ENCODE measurements around the gene PHF11.

The PHF11 gene

GRCh38 chr13:49495783-49496762 is at the start of gene PHF11:
Gene PHF11, plus strand, starts transcription at chr13:49495953. Its CDS starts 49 bp downstream, at chr13:49496002.
- ChIA-PET POLR2A (ENCODE audit: low non-redundant PET) (interaction anchor here (0.9 kb wide), 1 partner anchor 10 kb away, joined by 4 read pairs; no protein-coding TSS in a partner anchor), CTCF (interaction anchor here (0.5 kb wide), 1 partner anchor 130 kb away, joined by 3 read pairs; no protein-coding TSS in a partner anchor)
- DNase-seq (ENCODE audit: low spot score) = peak; percentile 58
- 0 out of 2 replicates have a peak, but pooled peaks have one; percentile 9 for TF ChIP-seq CTCF (conservative IDR thresholded peaks at IDR 0.05; ENCODE audit: low read depth)
- peak within 1 kb of the TSS; percentile 90 for H3K27ac ChIP-seq

- H3K27ac ChIP-seq = no peak overlapping the region
- TF ChIP-seq CTCF (conservative IDR thresholded peaks at IDR 0.05; ENCODE audit: low read depth) = no peak
- DNase-seq (ENCODE audit: low spot score) = no peak
- ChIA-PET CTCF (interaction anchor here (0.6 kb wide), 1 partner anchor 43 kb away, joined by 6 read pairs; no protein-coding TSS in a partner anchor), POLR2A (ENCODE audit: low non-redundant PET) (no interaction called here)
Observed at GRCh38 chr13:49446473-49446872, 49.3 kb upstream of the PHF11 start.

GRCh38 chr13:49448753-49449152 is 47.0 kb upstream of the PHF11 start:
- TF ChIP-seq CTCF (conservative IDR thresholded peaks at IDR 0.05; ENCODE audit: low read depth) = no peak
- no peak for DNase-seq (ENCODE audit: low spot score)
- no peak overlapping the region for H3K27ac ChIP-seq
- ChIA-PET CTCF (no interaction called here), POLR2A (ENCODE audit: low non-redundant PET) (no interaction called here)

- TF ChIP-seq CTCF (conservative IDR thresholded peaks at IDR 0.05; ENCODE audit: low read depth) = no peak
- ChIA-PET CTCF (no interaction called here), POLR2A (ENCODE audit: low non-redundant PET) (no interaction called here)
- H3K27ac ChIP-seq = no peak overlapping the region
- DNase-seq (ENCODE audit: low spot score) = no peak
Observed at GRCh38 chr13:49450105-49450819, 45.5 kb upstream of the PHF11 start.

GRCh38 chr13:49452725-49453457 is 42.9 kb upstream of the PHF11 start:
- H3K27ac ChIP-seq = no peak overlapping the region
- no peak for DNase-seq (ENCODE audit: low spot score)
- ChIA-PET POLR2A (ENCODE audit: low non-redundant PET) (no interaction called here), CTCF (no interaction called here)
- TF ChIP-seq CTCF (conservative IDR thresholded peaks at IDR 0.05; ENCODE audit: low read depth) = no peak

- POLR2A ChIA-PET (ENCODE audit: low non-redundant PET) = no interaction called here
- DNase-seq (ENCODE audit: low spot score) = no peak
- TF ChIP-seq CTCF (conservative IDR thresholded peaks at IDR 0.05; ENCODE audit: low read depth) = no peak
- CTCF ChIA-PET = interaction anchor here (0.6 to 1.1 kb wide), 2 partner anchors 152 to 153 kb away, joined by 3 read pairs; no protein-coding TSS in a partner anchor
- no peak overlapping the region for H3K27ac ChIP-seq
Observed at GRCh38 chr13:49453465-49453864, 42.3 kb upstream of the PHF11 start.
